Heart left ventricle (tissue), 13 donors: Measurements from ENCODE around the gene UBE2E2.

Experiments
- CTCF ChIP-seq, 12 donors: fragments of 200-600 bp; sonication (generic) in 4 of 12; IDR thresholded peaks; one replicate each; pipeline versions ENCODE4 v1.5.0 to v1.8.0; 2018 to 2022; ENCODE audit warnings: antibody characterized with exemption in 12 of 12, mild to moderate bottlenecking in 5 of 12
- POLR2A ChIP-seq, 2 donors: fragments of 450-650 bp; IDR thresholded peaks; one replicate each; pipeline ENCODE4 v1.6.1; 2017; ENCODE audit warnings: antibody characterized with exemption in 2 of 2, mild to moderate bottlenecking in 2 of 2, moderate library complexity in 2 of 2
- donor health status: ischemic (EF 13 %, LVEDD 7.1; RV severe dilation, severe dysfunction).
- donor health status: DM: no; HTN: yes; CAD: no.
- donor health status: DM: no; HTN: no; CAD: no.
- donor health status: ischemic (EF 25% LVEDD 6.9; RV normal size, moderate dysfunction).
- donor health status: ischemic (EF 25% LVEDD 5.7; RV mildly dilated, moderate dysfunction).
- donor health status: ischemic (EF 35%, LVEDD 5.7; RV mildly dilated, moderate dysfunction).
- donor health status: nonischemic (EF 11% LVEDD 7.7; RV severe dilation, severe dysfunction).
- donor health status: DM: yes; HTN: yes; CAD: no.
- donor health status: PGD.
- donor health status: ischemic (EF 29% LVEDD 5.4; RV normal size, mild dysfunction).
- donor health status: nonischemic (EF 23%, LVEDD 6.1; RV moderate dilation, normal function).

GRCh38 chr3:23256741-23257435 lies 53.8 kb downstream of the UBE2E2 start:
- TF ChIP-seq POLR2A (IDR thresholded peaks at IDR 0.05) (no peak), CTCF (IDR thresholded peaks at IDR 0.05) (no peak)
